Measurements from ENCODE around the gene RAB38.
A peak's percentile ranks its signal among the peaks of the same experiment; 100 is the strongest.

RAB38 gene

DNA sequence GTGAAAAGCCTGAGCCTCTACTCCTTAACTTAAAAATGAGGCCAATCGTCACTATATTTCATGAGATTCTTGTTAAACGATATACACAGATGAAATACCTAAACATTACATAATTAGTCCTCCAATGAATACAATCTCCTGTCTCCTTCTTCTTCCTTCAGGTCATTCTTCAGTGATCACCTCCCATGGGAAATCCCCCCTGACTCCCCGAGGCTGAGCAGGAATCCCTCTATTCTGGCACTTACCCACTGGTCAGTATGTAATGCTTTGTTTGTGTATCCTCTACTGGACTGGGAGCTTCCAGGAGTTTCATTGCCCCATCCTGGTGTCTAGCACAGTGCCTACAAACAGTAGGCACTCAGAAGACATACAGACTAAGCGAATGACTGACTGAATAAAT is 52.3 kb downstream of the RAB38 start:
- TF ChIP-seq POLR2AphosphoS5 (IDR thresholded peaks at IDR 0.05; ENCODE audit: low read depth, low read length) (no peak), TAF1 (IDR thresholded peaks at IDR 0.05; ENCODE audit: borderline replicate concordance, low read depth, low read length) (no peak), POLR2A (IDR thresholded peaks at IDR 0.05; ENCODE audit: low read depth, low read length) (no peak)
- FAIRE-seq (peak; percentile 17), DNase-seq (ENCODE audit: insufficient read length) (no peak)

- no peak for TF ChIP-seq POLR2A (IDR thresholded peaks at IDR 0.05; ENCODE audit: low read depth, low read length)
- TF ChIP-seq POLR2AphosphoS5 (IDR thresholded peaks at IDR 0.05; ENCODE audit: low read depth, low read length): no peak
- TF ChIP-seq TAF1 (IDR thresholded peaks at IDR 0.05; ENCODE audit: borderline replicate concordance, low read depth, low read length): no peak
- FAIRE-seq (no peak), DNase-seq (ENCODE audit: insufficient read length) (no peak)
Observed at GRCh38 chr11:88119561-88119960, 55.7 kb downstream of the RAB38 start.

GRCh38 chr11:88117281-88117858 is 57.9 kb downstream of the RAB38 start:
- FAIRE-seq (no peak), DNase-seq (ENCODE audit: insufficient read length) (no peak)
- TF ChIP-seq POLR2AphosphoS5 (IDR thresholded peaks at IDR 0.05; ENCODE audit: low read depth, low read length): no peak
- no peak for TF ChIP-seq TAF1 (IDR thresholded peaks at IDR 0.05; ENCODE audit: borderline replicate concordance, low read depth, low read length)
- TF ChIP-seq POLR2A (IDR thresholded peaks at IDR 0.05; ENCODE audit: low read depth, low read length): no peak

DNA sequence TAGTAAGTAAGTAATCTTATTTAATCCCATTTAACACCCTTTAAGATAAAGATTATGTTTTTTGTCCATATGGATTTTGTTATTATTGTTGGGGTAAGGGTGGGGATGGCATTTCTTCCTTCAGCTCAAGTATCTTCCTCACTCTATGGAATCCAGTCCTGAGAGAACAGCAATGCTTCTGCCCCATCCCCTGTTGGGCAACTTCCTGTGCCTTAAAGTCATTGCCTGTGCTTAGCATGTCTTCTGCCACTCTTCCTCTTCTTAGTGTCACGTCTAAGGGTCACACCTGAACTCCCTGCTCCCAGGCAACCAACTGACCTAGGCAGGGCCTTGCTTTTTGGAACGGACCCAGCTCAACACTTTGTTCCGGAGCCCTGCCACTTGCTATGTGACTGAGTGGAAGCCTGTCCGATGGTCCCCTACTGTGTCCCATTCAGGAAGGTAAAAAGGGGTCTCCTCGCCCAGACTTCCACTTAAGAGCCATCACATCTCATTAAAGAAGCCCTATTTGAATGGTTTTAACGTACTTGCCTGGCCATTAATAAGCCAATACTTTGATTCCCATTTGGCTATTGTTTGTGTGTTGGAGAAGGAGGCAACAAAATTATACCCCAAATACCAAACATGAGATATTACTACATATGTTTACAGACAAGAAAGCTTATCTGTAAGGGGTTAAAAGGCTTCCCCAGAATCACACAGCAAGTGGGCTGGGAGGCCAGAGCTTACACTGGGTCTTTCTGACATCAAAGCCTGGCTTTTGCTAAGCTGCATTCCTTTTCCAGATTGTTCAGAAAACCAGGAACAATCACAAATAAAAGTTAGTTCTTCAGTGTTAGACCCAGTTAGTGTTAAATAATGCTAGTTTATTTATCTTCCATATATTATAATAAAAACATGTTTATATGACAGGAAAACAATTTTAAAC is 59.2 kb downstream of the RAB38 start:
- FAIRE-seq (peak; percentile 74), DNase-seq (ENCODE audit: insufficient read length) (no peak)
- no peak for TF ChIP-seq TAF1 (IDR thresholded peaks at IDR 0.05; ENCODE audit: borderline replicate concordance, low read depth, low read length)
- TF ChIP-seq POLR2AphosphoS5 (IDR thresholded peaks at IDR 0.05; ENCODE audit: low read depth, low read length): no peak
- TF ChIP-seq POLR2A (IDR thresholded peaks at IDR 0.05; ENCODE audit: low read depth, low read length): no peak

DNA sequence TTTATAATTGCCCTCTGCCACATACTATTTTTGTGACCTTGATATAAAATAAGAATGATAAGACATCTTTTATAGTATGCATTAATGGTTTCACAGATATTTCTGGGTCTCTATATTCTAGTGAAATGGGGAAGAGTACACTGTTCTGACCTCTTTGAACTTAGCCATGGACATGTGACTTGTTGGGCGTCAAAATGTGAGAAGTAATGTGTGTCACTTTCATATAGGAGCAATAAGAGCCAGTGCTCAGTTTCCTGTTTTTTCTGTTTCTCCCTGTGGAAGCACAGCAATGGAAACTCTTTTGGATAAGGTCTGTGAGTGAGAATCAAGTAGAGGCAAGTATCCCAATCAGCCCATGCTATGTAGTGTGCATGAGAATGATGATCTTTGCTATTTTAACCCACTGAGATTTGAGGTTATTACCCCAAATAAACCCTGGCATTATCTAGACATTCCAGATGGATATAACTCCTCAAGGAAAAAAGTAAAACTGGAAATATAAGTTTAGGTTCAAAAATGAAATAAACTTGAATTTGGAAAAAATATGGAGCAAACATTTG is 60.7 kb downstream of the RAB38 start:
- DNase-seq (ENCODE audit: insufficient read length): no peak
- no peak for FAIRE-seq
- TF ChIP-seq POLR2AphosphoS5 (IDR thresholded peaks at IDR 0.05; ENCODE audit: low read depth, low read length) (no peak), POLR2A (IDR thresholded peaks at IDR 0.05; ENCODE audit: low read depth, low read length) (no peak), TAF1 (IDR thresholded peaks at IDR 0.05; ENCODE audit: borderline replicate concordance, low read depth, low read length) (no peak)

DNA sequence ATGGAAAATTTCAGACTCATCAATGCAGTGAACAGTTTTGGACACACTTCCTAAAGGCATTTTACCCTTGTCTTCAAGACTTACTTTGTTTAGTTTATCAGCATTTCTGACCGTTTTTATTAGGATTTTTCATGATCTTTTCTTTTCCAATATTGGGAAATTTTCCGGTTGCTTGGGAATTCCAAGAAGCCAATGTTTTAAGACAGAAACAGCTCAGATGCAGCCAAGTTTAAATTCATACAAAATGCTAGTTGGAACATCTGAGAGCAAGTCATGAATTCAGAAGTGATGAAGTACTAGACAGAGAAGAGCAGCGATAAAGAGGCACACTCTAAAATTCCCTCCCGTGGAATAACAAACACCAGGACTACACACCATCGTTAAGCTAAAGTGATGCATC is 68.6 kb downstream of the RAB38 start:
- DNase-seq (ENCODE audit: insufficient read length) (no peak), FAIRE-seq (no peak)
- TF ChIP-seq POLR2AphosphoS5 (IDR thresholded peaks at IDR 0.05; ENCODE audit: low read depth, low read length): no peak
- TF ChIP-seq TAF1 (IDR thresholded peaks at IDR 0.05; ENCODE audit: borderline replicate concordance, low read depth, low read length): no peak
- no peak for TF ChIP-seq POLR2A (IDR thresholded peaks at IDR 0.05; ENCODE audit: low read depth, low read length)

DNA sequence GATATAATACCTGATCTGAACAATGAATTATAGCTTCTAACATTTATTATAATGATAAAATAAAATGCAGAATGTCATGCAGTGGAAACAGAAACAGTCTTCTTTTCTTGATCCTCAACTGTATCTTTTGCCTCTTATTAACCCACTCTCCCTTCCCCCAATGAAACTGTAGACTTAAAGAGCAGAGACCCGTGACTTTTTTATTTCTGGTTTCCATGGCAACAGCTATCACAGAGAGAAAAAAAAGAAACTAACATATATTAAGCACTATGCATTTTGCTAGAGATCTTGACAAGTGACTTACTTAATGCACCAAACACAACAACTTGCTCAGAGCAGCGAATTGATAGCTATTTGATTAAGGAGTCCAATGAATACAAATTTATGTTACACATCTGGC is 69.3 kb downstream of the RAB38 start:
- TF ChIP-seq TAF1 (IDR thresholded peaks at IDR 0.05; ENCODE audit: borderline replicate concordance, low read depth, low read length) (no peak), POLR2A (IDR thresholded peaks at IDR 0.05; ENCODE audit: low read depth, low read length) (no peak)
- DNase-seq (ENCODE audit: insufficient read length) (no peak), FAIRE-seq (no peak)

GRCh38 chr11:88105526-88105925 is 69.7 kb downstream of the RAB38 start:
- FAIRE-seq: no peak
- TF ChIP-seq TAF1 (IDR thresholded peaks at IDR 0.05; ENCODE audit: borderline replicate concordance, low read depth, low read length) (no peak), POLR2A (IDR thresholded peaks at IDR 0.05; ENCODE audit: low read depth, low read length) (no peak), POLR2AphosphoS5 (IDR thresholded peaks at IDR 0.05; ENCODE audit: low read depth, low read length) (no peak)

DNA sequence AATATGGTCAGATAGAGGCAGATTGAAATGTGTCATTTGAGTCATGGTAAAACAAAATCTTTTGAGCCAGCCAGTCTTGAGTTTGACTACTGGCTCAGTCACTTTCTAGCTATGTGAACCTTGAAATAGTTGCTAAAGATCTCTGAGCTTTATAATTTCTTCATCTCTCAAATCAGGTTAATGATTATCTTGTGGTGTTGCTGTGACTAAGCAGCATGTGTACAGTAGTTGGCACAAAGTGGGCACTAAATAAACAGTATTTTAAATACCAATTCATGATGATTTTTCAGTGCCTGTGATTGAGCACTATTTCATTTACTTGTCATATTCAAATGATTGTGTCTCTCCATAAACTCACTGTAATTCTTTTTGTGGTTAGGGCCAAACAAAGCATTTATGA is 70.8 kb downstream of the RAB38 start:
- DNase-seq (ENCODE audit: insufficient read length) (no peak), FAIRE-seq (no peak)
- TF ChIP-seq POLR2A (IDR thresholded peaks at IDR 0.05; ENCODE audit: low read depth, low read length) (no peak), TAF1 (IDR thresholded peaks at IDR 0.05; ENCODE audit: borderline replicate concordance, low read depth, low read length) (no peak), POLR2AphosphoS5 (IDR thresholded peaks at IDR 0.05; ENCODE audit: low read depth, low read length) (no peak)

More at GRCh38 chr11:88105526-88105925, 69.7 kb downstream of the RAB38 start:
- no peak for DNase-seq (ENCODE audit: insufficient read length)

DNA sequence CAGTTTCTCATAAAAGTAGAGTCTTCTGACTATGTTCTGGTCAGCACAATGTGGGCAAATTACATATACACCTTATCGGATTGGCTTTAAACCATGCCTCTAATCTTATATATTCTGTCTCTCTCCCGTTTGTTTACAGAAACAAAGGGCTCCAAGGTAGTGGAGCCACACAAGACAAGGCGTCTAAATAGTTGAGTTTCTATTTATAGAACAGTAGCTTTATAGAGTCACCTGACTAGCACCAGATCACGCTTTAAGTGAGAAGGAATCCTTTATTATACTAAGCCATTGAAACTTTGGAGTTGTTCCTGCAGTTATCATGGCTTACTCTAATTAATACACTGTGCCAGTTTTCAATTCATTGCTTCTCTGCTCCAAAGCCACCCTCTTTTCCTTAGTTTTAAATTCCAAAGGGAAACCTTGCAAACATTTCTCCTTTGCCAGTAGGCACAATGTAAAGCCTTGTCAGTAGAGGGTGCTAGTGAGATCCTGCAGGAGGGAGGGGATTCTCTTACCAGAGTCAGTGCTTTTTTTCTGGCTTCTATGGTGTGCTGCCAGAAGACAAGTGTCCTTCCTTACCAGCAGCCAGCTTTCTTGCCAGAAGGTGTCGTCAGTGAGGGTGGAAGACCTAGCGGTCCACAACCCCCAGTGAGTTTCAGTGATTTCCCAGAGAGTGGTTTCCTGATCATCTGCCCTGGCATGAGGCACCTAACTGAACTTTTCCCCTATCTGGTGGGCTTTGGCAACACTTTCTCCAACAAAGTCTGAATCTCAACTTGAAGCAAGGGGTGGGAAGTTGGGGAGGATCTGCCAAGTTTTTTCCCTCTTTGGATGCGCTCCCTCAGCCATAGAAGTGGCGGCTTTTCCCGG is 71.7 kb downstream of the RAB38 start:
- FAIRE-seq (peak; percentile 96), DNase-seq (ENCODE audit: insufficient read length) (peak; percentile 5)
- TF ChIP-seq POLR2AphosphoS5 (IDR thresholded peaks at IDR 0.05; ENCODE audit: low read depth, low read length): no peak
- TF ChIP-seq TAF1 (IDR thresholded peaks at IDR 0.05; ENCODE audit: borderline replicate concordance, low read depth, low read length): no peak
- no peak for TF ChIP-seq POLR2A (IDR thresholded peaks at IDR 0.05; ENCODE audit: low read depth, low read length)

- DNase-seq (ENCODE audit: insufficient read length) (no peak), FAIRE-seq (no peak)
- TF ChIP-seq TAF1 (IDR thresholded peaks at IDR 0.05; ENCODE audit: borderline replicate concordance, low read depth, low read length) (no peak), POLR2AphosphoS5 (IDR thresholded peaks at IDR 0.05; ENCODE audit: low read depth, low read length) (no peak), POLR2A (IDR thresholded peaks at IDR 0.05; ENCODE audit: low read depth, low read length) (no peak)
Observed at GRCh38 chr11:88102598-88102934, 72.7 kb downstream of the RAB38 start.
